NT2/D1 (cell line): ENCODE data around the gene LDB3.

ENCODE experiments used
- DNase-seq: peaks from one replicate; pipeline ENCODE4 v3.0.0-alpha.2; 2011; ENCODE audit warnings: low read depth, low spot score
- H3K27me3 ChIP-seq: 2 replicates; pipeline ENCODE4 v1.6.0; 2011; ENCODE audit warnings: mild to moderate bottlenecking; ENCODE audit not compliant: insufficient read length, insufficient read depth
- H3K36me3 ChIP-seq: 2 replicates; pipeline ENCODE4 v1.6.1; 2011; ENCODE audit warnings: mild to moderate bottlenecking, low read length, mixed read lengths; ENCODE audit not compliant: insufficient read depth, insufficient read length
- H3K4me1 ChIP-seq: 2 replicates; pipeline ENCODE4 v1.5.1; 2011; ENCODE audit not compliant: insufficient read depth, insufficient read length
- H3K4me3 ChIP-seq: 2 replicates; pipeline ENCODE4 v1.5.1; 2011; ENCODE audit warnings: low read depth; ENCODE audit not compliant: insufficient read length
- H3K9ac ChIP-seq: 2 replicates; pipeline ENCODE4 v1.6.0; 2011; ENCODE audit warnings: low read depth; ENCODE audit not compliant: insufficient read length
- H3K9me3 ChIP-seq: 2 replicates; pipeline ENCODE4 v1.5.1; 2011; ENCODE audit warnings: mild to moderate bottlenecking, low read length; ENCODE audit not compliant: insufficient read depth
- SUZ12 ChIP-seq: IDR thresholded peaks from 2 replicates; pipeline ENCODE4 v1.6.1; 2011; ENCODE audit not compliant: insufficient read length, insufficient read depth; ENCODE audit errors: extremely low read depth
- YY1 ChIP-seq: IDR thresholded peaks from 2 replicates; pipeline ENCODE4 v1.6.1; 2011; ENCODE audit not compliant: insufficient read length, insufficient read depth
- ZNF274 ChIP-seq: IDR thresholded peaks from 2 replicates; pipeline ENCODE4 v1.6.1; 2011; ENCODE audit warnings: mild to moderate bottlenecking, low read depth, low read length

Gene LDB3

GRCh38 chr10:86706401-86706841 lies 38.1 kb downstream of the LDB3 start:
- Histone ChIP-seq H3K9me3 (no peaks in the 10 kb centered on the region), H3K9ac (no peak overlapping the region), H3K4me1 (peaks cover 9% of the 10 kb centered on the region), H3K27me3 (no peaks in the 10 kb centered on the region), H3K4me3 (no peak overlapping the region), H3K36me3 (no peaks in the 10 kb centered on the region)
- no peak for DNase-seq
- TF ChIP-seq YY1 (no peak), ZNF274 (no peak), SUZ12 (no peak)

DNA sequence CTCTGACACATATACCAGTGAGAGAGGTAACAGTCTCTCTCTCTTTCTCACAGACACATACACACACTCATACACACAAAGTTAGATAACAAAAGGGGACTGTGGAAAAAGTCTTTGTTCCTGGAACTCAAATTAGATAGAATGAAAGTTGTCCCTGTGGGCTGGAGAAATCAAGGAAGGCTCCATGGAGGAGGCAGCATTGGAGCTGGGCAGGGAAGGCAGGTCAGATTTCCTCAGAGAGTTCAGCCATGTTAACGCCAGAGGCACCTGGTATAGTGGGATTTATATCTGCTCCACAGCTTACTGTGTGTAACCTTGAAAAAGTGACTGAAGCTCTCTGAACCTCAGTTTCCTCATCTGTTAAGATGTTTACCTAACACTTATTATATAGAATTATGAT lies 38.7 kb downstream of the LDB3 start:
- peaks cover 9% of the 10 kb centered on the region for H3K4me1 ChIP-seq
- H3K27me3 ChIP-seq = no peaks in the 10 kb centered on the region
- H3K36me3 ChIP-seq = no peaks in the 10 kb centered on the region
- no peak overlapping the region for H3K4me3 ChIP-seq
- H3K9ac ChIP-seq = no peak overlapping the region
- TF ChIP-seq ZNF274 (no peak), SUZ12 (no peak), YY1 (no peak)
- no peak for DNase-seq
- H3K9me3 ChIP-seq = no peaks in the 10 kb centered on the region

GRCh38 chr10:86707505-86707904 lies 39.2 kb downstream of the LDB3 start:
- no peak for DNase-seq

DNA sequence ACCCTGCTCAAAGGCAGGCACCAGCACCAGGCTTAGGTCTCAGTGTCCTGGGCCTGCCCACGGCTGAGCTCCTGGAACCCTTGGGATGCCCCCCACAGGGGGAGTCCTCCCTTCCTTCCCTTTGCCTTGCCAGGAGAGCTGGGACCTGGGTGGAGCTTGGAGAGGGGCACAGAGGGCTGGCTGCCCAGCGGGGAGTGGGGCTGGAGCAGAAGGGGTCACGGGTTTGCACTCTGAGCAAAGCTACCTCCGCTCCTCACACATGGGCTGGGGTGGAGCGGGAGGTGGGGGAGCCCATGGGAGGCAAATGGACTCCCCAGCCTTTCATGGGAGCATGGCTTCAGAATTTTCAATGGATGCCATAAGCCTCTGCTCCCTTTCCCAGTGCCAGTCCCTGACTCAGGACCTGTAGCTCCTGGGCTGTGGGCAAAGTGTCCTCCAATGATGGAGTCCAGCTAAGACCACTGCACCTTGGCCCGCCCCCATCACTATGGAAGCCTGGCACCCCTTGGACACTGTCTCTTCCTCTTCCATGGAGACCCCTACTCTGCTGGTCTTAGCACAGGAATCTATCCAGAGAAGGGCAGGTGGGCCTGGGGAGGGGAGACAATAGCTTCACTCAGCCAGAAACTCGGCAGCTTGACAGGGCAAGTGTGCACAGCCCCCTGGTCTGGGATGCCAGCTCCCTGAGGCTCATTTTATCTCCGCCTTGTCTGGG lies 39.9 kb downstream of the LDB3 start:
- no peaks in the 10 kb centered on the region for H3K9me3 ChIP-seq
- DNase-seq = no peak
- no peaks in the 10 kb centered on the region for H3K36me3 ChIP-seq
- TF ChIP-seq SUZ12 = no peak
- TF ChIP-seq YY1 = no peak
- no peak for TF ChIP-seq ZNF274
- no peak overlapping the region for H3K9ac ChIP-seq
- H3K27me3 ChIP-seq = no peaks in the 10 kb centered on the region
- H3K4me1 ChIP-seq = peaks cover 9% of the 10 kb centered on the region
- no peak overlapping the region for H3K4me3 ChIP-seq

More at GRCh38 chr10:86707505-86707904, 39.2 kb downstream of the LDB3 start:
- TF ChIP-seq ZNF274 = no peak
- no peak for TF ChIP-seq YY1
- Histone ChIP-seq H3K27me3 (no peaks in the 10 kb centered on the region), H3K4me1 (peaks cover 9% of the 10 kb centered on the region), H3K9me3 (no peaks in the 10 kb centered on the region), H3K9ac (no peak overlapping the region), H3K36me3 (no peaks in the 10 kb centered on the region), H3K4me3 (no peak overlapping the region)

DNA sequence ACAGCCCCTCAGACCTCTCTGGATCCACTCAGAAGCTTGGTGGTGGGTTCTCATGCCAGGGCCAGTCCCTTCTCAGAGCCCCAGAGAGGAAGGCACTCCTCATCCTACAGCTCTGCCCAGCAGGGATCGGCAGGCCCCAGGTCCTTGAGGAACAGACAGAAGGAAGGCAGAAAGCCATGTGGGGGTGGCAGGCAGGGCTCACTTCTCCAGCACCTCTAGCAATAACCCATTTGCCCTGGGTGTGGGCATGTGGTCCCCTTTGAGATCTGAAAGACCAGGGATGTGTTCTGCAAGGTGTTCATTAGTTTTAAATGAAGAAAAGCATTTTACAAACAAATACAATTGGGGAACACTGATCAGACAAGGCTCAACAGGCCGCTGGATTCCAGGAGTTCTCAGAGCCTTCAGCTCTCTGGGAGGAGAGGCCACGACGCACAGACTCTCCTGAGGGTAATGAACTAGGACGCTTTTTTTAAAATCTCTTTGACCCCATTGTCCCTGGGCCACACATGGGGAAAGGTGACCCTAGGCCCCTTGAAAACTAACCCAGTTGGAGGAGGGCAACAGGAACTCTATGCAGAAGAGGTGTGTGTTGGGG lies 40.6 kb downstream of the LDB3 start:
- Histone ChIP-seq H3K4me3 (no peak overlapping the region), H3K36me3 (no peaks in the 10 kb centered on the region), H3K4me1 (peaks cover 9% of the 10 kb centered on the region), H3K9me3 (no peaks in the 10 kb centered on the region), H3K27me3 (no peaks in the 10 kb centered on the region), H3K9ac (no peak overlapping the region)
- DNase-seq = no peak
- TF ChIP-seq ZNF274 (no peak), SUZ12 (no peak), YY1 (no peak)

DNA sequence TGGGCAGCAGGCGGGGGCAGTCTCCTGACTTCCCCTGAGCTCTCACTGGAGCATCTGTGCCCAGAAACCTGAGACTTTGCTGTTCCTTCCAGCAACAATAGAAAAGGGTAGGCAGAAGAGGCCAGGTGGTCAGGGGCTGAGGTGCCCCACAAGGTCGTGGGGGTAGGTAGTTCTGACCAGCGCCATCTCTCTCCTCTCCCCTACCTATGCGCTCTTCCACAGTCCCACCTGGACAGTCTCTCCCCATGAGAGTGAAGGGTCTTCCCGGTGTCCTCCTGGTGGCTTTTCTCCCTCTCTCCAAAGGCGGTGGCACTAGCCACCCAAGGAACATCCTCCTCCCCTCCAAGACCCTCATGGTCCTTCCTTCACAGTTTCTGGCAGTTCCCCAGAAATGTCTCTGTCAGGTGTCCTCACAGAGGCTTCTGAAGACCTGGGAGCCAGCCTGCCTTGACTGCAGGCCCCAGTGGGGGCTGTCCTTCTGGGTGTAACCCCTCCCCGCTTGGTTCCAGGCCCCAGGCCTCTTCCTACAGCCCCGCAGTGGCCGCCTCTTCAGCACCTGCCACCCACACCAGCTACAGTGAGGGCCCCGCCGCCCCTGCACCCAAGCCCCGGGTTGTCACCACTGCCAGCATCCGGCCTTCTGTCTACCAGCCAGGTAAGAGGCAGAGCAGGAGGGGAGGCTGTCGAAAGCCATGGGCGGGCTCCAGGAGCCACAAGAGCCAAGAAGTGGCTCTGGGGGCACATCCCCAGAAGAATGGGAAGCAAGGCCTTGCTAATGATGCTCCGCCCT lies 41.3 kb downstream of the LDB3 start:
- DNase-seq = no peak
- H3K4me3 ChIP-seq = no peak overlapping the region
- no peaks in the 10 kb centered on the region for H3K27me3 ChIP-seq
- H3K36me3 ChIP-seq = no peaks in the 10 kb centered on the region
- H3K9ac ChIP-seq = no peak overlapping the region
- peaks cover 9% of the 10 kb centered on the region for H3K4me1 ChIP-seq
- no peak for TF ChIP-seq YY1
- no peak for TF ChIP-seq ZNF274
- no peak for TF ChIP-seq SUZ12
- no peaks in the 10 kb centered on the region for H3K9me3 ChIP-seq

DNA sequence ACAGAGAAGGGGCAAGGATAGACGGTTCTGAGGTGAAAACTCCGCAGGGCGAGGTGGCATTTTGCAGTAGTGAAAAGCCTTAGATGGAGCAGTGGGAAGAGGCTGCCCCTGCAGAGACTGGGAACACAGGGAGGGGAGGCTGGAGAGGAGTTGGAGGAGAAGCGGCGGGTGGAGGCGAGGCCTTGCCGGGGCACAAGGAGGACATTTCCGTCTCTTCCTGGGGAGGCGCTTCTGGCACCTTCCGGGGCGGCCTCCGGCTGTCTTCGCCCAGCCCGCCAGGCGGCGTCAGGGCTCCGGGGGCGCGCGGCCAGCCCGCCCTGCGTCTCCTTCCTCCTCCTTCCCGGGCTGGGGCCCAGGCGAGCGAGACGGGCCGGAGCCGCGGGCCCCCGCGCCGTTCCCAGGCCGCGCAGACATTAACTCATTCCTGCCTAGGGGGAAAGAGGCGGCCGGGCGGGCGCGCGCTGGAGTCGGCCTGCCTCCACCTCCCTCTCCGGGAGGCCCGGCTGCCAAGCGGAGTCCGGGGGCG lies 42.7 kb downstream of the LDB3 start:
- peak; percentile 81 for DNase-seq
- Histone ChIP-seq H3K9ac (peak overlapping the region; percentile 87), H3K9me3 (no peaks in the 10 kb centered on the region), H3K4me3 (peak overlapping the region; percentile 55), H3K4me1 (peaks cover 9% of the 10 kb centered on the region), H3K36me3 (no peaks in the 10 kb centered on the region), H3K27me3 (no peaks in the 10 kb centered on the region)
- TF ChIP-seq SUZ12 = no peak
- no peak for TF ChIP-seq YY1
- no peak for TF ChIP-seq ZNF274
